GM12874 (cell line): ENCODE data around the gene SMTNL1.

Experiments
- TF ChIP-seq, protein P1 (sequence below): IDR thresholded peaks from 2 replicates; pipeline ENCODE4 v1.5.1; 2011; ENCODE audit warnings: low read depth, mild to moderate bottlenecking, control low read depth, low read length, moderate library complexity; ENCODE audit not compliant: insufficient read depth

The SMTNL1 gene

DNA sequence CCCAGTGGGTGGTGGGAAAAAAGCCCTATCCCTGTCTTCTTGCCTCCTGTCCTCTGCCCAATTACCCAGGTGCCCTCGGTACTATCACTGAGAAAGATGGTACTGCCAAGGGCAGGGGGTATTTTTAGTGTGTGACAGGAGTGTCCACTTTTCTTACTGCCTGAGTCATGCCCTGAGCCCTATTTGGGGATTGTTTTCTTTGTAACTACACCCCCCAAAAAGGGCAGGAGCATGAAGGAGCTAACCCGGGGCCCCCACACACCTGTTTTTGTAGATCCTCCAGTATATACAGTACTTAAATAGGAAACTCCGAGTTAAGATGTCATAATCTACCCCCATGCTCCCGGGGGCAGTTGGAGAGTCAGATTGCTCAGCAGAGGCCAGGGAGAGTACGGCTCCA is 3.8 kb downstream of the SMTNL1 start:
- TF ChIP-seq, protein P1, sequence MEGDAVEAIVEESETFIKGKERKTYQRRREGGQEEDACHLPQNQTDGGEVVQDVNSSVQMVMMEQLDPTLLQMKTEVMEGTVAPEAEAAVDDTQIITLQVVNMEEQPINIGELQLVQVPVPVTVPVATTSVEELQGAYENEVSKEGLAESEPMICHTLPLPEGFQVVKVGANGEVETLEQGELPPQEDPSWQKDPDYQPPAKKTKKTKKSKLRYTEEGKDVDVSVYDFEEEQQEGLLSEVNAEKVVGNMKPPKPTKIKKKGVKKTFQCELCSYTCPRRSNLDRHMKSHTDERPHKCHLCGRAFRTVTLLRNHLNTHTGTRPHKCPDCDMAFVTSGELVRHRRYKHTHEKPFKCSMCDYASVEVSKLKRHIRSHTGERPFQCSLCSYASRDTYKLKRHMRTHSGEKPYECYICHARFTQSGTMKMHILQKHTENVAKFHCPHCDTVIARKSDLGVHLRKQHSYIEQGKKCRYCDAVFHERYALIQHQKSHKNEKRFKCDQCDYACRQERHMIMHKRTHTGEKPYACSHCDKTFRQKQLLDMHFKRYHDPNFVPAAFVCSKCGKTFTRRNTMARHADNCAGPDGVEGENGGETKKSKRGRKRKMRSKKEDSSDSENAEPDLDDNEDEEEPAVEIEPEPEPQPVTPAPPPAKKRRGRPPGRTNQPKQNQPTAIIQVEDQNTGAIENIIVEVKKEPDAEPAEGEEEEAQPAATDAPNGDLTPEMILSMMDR = no peak

DNA sequence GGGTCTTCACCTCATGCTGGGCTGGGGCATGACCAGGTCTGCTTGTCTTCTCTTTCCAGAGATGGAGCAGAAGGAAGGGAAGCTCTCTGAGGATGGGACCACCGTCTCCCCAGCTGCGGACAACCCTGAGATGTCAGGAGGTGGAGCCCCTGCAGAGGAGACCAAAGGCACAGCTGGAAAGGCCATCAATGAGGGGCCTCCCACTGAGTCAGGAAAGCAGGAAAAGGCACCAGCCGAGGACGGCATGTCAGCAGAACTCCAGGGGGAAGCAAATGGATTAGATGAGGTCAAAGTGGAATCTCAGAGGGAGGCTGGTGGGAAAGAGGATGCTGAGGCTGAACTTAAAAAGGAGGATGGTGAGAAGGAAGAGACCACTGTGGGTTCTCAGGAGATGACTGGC is 5.2 kb downstream of the SMTNL1 start:
- TF ChIP-seq, protein P1 = no peak

DNA sequence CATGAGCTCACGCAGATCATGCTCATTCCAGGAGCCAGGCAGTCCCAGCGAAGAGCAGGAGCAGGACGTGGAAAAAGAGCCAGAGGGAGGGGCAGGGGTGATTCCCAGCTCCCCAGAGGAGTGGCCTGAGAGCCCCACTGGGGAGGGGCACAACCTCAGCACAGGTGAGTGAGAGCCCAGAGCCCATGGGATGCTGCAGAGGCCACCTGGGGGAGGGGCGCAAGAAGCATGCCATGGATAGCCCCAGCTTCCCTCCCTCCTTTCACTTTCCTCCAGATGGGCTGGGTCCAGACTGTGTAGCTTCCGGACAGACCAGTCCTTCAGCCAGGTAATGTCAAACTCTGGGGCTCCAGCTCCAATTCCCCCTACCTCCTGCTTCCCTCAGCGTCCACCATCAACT is 6.2 kb downstream of the SMTNL1 start:
- TF ChIP-seq, protein P1 = no peak

DNA sequence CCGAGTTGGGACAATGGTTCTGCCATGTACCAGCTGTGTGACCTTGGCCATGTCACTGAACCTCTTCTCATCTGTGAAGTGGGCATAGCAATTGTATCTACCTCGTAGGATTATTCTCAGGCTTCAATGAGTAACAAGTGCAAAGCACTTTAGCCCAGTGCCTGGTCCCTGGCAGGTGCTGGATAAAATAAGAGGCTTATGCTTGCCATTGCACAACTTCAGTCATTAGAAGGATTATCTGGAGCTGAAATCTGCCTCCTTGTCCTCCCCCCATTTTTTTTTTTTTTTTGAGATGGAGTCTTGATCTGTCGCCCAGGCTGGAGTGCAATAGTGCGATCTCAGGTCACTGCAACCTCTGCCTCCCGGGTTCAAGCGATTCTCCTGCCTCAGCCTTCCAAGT is 7.2 kb downstream of the SMTNL1 start:
- TF ChIP-seq, protein P1 = no peak

DNA sequence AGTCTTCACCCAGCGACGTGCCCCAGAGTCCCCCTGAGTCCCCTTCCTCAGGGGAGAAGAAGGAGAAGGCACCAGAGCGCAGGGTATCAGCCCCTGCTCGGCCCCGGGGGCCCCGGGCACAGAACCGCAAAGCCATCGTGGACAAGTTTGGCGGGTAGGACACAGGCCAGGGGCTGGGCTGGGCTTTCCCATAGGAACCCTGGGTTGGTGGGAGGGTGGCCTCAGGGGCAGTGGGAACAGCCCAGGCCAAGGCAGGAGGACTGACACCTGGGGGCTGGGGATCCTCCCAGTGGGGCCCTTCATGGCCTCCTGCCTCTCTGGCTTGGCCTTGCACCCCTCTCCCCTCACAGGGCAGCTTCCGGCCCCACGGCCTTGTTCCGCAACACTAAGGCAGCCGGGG is 8.5 kb downstream of the SMTNL1 start:
- TF ChIP-seq, protein P1 = no peak

DNA sequence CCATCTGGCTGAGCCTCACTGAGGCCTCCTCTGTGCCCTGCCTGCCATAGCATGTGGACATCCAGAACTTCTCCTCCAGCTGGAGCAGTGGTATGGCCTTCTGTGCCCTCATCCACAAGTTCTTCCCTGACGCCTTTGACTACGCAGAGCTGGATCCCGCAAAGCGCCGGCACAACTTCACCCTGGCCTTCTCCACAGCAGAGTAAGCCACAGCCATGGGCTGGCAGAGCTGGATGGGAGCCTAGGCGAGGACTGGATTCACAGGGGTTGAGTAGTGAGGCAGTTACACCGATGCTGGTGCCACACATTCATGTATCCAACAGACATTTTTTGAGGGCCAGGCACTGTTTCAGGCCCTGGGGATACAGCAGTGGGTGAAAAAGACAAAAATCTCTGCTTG is 9.1 kb downstream of the SMTNL1 start:
- TF ChIP-seq, protein P1 = no peak

DNA sequence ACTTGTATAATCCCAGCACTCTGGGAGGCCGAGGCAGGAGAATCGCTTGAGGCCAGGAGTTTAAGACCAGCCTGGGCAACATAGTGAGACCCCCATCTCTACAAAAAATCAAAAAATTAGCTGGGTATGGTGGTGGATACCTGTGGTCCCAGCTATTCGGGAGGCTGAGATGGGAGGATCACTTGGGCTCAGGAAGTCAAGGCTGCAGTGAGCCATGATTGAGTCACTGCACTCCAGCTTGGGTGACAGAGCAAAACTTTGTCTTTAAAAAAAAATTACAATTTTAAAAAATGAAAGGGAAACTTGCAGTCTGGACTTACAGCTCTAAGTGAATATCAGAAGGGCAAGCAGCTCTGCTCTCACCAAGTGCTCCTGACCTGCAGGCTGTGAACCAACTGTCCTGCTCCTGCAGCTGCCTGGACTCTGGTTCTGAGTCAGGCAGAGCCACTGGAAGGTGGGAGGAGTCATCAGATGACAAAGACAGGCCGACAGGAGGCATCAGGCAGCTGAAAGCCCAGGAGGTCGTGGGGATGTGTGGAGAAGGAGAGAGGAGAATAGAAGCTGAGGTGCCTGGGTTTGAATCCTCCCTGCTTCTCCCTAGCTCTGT is 9.6 kb downstream of the SMTNL1 start:
- TF ChIP-seq, protein P1 = no peak
